SK-N-MC (cell line): ENCODE results near the gene NOC2L.
"Not testable (repeated sequence)": the region's sequence is repeated elsewhere in the genome, so short reads cannot be mapped to it uniquely, and the experiment has no call there.

Experiments
- DNase-seq: peaks from one replicate; pipeline ENCODE4 v3.0.0-alpha.2; 2011; ENCODE audit warnings: low read depth, low spot score
- H3K27ac ChIP-seq: fragments of 200-600 bp; sonication (generic); 2 replicates; pipeline ENCODE4 v1.5.1; 2016; ENCODE audit warnings: mixed run types
- H3K36me3 ChIP-seq: fragments of 200-600 bp; sonication (generic); 2 replicates; pipeline ENCODE4 v1.6.1; 2017; ENCODE audit warnings: antibody characterized with exemption, low read length, mixed read lengths; ENCODE audit not compliant: insufficient read depth
- H3K4me3 ChIP-seq: fragments of 200-600 bp; sonication (generic); 2 replicates; pipeline ENCODE4 v1.5.1; 2016
- H3K9ac ChIP-seq: fragments of 200-600 bp; sonication (generic); 2 replicates; pipeline ENCODE4 v1.8.0; 2017; ENCODE audit warnings: mixed run types, mixed read lengths; ENCODE audit not compliant: insufficient read length
- H3K9me3 ChIP-seq: fragments of 200-600 bp; sonication (generic); 2 replicates; pipeline ENCODE4 v1.6.1; 2017; ENCODE audit warnings: low read depth, mild to moderate bottlenecking, antibody characterized with exemption, low read length, moderate library complexity, mixed read lengths
- EZH2 ChIP-seq: fragments of 200-600 bp; sonication (generic); IDR thresholded peaks from one replicate; pipeline ENCODE4 v1.6.1; 2017; ENCODE audit warnings: antibody characterized with exemption
- FOXP2 ChIP-seq: optimal IDR thresholded peaks from 2 replicates; pipeline ENCODE3; 2011; ENCODE audit warnings: mild to moderate bottlenecking, moderate library complexity; ENCODE audit not compliant: insufficient read depth; ENCODE audit errors: extremely low read length, control extremely low read depth
- POLR2AphosphoS5 ChIP-seq: IDR thresholded peaks from 2 replicates; pipeline ENCODE4 v1.6.1; 2012; ENCODE audit warnings: mild to moderate bottlenecking, low read depth, low read length, borderline replicate concordance

Gene NOC2L

DNA sequence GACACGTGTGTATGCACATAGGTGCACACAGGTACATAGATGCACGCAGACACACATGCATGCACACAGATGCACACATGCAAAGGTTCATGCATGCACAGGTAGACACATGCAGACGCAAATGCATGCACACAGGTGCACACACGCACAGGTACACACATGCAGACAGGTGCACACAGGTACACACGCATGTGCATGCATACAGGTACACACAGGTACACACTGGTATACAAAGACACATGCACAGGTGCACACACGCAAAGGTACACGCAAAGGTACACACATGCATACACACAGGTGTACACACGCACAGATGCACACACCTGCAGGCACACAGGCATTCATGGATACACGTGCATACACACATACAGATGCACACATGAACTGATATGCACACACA is 8.8 kb downstream of the NOC2L start:
- peaks cover 86% of the 10 kb centered on the region for H3K36me3 ChIP-seq
- TF ChIP-seq FOXP2 (no peak), POLR2AphosphoS5 (no peak), EZH2 (no peak)
- H3K9me3 ChIP-seq, result no peaks in the 10 kb centered on the region
- no peak for DNase-seq
- H3K9ac ChIP-seq, result no peak overlapping the region
- no peak overlapping the region for H3K27ac ChIP-seq
- H3K4me3 ChIP-seq, result no peak overlapping the region

DNA sequence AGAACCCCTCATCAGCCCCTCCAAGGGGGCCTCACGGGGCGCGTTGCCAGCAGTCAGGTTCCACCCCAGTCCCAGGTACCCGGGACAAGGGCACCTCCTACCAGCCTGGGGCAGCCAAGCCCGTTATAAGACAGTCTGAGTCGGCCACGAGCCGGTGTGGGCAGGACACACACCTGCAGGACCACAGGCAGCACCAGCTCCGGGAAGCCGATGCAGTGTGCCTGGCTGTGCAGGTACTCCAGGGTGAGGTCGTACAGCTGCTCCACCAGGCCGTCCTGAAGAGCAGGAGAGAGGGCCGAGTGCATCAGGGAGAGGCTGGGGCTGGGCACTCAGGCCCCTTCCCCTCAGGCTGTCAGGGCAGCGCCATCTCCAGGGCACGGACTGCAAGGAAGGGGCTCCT is 11.1 kb downstream of the NOC2L start:
- Histone ChIP-seq H3K27ac (peak overlapping the region; percentile 22; the same call in 1 of the 2 replicates), H3K9ac (no peak overlapping the region), H3K9me3 (no peaks in the 10 kb centered on the region), H3K36me3 (peaks cover 78% of the 10 kb centered on the region), H3K4me3 (no peak overlapping the region)
- TF ChIP-seq FOXP2 (no peak), EZH2 (no peak), POLR2AphosphoS5 (no peak)
- no peak for DNase-seq

- not testable (repeated sequence) for H3K9me3 ChIP-seq, DNase-seq, H3K27ac ChIP-seq, H3K9ac ChIP-seq, H3K4me3 ChIP-seq
- H3K36me3 ChIP-seq, result peaks cover 67% of the 10 kb centered on the region
Measured at GRCh38 chr1:946811-947210, 12.2 kb downstream of the NOC2L start.

DNA sequence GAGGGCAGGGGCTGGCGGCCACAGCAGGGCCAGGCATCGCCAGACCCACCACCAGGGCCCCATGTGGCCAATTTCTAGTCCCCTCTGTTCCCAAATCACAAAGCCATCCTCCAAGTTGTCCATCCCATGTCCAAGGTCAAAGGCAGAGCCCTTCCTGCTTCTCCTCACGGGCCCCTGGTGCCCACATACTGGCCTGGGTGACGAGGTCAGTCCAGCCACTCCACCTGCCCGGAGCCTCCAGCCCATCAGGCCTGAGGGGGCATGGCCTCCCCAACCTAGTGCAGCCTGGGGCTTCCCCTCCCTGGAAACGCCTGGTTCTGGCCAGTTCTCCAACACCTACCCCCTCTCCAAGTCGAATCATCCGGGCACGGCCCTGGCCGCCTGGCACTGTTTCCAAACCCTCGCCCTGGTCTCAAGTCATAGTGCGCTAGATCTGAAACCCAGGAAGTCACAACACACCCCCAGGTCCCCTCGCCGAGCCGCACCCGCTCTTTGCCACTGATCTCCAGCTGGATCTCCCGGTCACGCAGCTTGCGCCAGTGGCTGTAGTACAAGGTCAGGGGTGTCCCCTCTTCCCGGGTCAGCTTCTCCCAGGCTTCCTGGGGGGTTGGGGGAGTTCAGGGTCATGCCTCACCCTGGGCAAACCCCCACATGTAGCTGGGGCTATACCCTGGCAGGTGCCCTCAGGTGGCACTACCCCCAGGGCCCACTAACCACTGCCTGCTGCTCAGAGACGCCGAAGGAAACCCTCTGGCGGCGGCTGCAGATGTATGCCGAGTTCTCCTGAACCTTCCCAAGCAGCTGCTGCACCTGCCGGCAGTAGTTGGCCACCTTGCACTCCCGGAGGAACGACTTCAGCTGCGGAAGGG is 13.1 kb downstream of the NOC2L start:
- no peaks in the 10 kb centered on the region for H3K9me3 ChIP-seq
- H3K36me3 ChIP-seq, result peaks cover 58% of the 10 kb centered on the region
- H3K27ac ChIP-seq, result peak overlapping the region; percentile 82; the same call in 1 of the 2 replicates
- H3K4me3 ChIP-seq, result no peak overlapping the region
- H3K9ac ChIP-seq, result no peak overlapping the region
- TF ChIP-seq POLR2AphosphoS5 (no peak), FOXP2 (no peak), EZH2 (no peak)
- no peak for DNase-seq

DNA sequence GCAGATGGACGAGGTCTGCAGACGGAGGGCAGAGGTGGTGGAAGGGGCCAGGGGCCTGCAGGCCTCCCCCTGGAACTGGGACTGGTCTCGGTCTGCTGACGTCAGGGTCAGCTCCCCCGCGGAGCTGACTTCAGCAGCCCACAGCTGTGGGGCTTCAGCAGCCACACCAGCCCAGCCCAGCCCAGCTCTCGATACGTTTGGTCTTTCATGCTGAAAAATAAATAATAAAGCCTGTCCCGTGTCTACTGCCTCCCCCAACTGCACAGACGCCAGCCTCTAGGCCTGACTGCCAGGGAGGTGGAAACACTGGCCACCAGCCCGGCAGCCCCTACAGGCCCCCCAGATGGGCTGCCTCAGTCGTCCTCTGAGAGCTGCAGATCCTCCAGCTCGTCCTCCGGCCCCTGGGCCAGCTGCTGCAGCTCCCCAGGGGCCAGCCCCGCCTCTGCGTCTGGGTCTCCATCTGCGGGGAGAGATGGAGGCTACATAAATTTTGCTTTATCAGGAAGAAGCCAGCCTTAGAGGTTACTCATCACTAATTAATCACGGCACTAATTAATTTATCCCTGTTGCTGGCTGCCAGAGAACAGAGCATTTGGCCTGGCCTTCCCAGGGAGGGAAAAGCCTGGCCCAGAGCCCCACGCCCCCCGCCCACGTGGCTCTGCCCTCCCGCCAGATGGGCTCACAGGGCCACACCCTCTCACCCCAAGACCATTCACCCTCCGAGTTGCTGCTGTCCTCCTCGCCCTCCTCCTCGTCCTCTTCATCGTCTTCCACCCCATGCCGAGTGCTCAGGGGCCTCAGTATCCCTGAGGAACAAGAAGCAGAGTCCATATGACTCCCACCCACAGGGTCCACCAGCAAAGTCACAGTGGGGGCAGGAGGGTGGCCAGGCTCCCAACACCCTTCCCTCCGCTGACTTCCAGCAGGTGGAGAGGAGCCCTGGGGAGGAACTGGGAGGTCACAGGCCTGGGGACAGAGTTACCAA is 14.4 kb downstream of the NOC2L start:
- H3K9me3 ChIP-seq, result no peaks in the 10 kb centered on the region
- TF ChIP-seq EZH2 (no peak), FOXP2 (no peak), POLR2AphosphoS5 (peak; percentile 51; the same call in 1 of the 2 replicates)
- DNase-seq, result no peak
- peaks cover 45% of the 10 kb centered on the region for H3K36me3 ChIP-seq
- peak overlapping the region; percentile 17; the same call in 1 of the 2 replicates for H3K4me3 ChIP-seq
- H3K27ac ChIP-seq, result peak overlapping the region; percentile 82
- H3K9ac ChIP-seq, result no peak overlapping the region

DNA sequence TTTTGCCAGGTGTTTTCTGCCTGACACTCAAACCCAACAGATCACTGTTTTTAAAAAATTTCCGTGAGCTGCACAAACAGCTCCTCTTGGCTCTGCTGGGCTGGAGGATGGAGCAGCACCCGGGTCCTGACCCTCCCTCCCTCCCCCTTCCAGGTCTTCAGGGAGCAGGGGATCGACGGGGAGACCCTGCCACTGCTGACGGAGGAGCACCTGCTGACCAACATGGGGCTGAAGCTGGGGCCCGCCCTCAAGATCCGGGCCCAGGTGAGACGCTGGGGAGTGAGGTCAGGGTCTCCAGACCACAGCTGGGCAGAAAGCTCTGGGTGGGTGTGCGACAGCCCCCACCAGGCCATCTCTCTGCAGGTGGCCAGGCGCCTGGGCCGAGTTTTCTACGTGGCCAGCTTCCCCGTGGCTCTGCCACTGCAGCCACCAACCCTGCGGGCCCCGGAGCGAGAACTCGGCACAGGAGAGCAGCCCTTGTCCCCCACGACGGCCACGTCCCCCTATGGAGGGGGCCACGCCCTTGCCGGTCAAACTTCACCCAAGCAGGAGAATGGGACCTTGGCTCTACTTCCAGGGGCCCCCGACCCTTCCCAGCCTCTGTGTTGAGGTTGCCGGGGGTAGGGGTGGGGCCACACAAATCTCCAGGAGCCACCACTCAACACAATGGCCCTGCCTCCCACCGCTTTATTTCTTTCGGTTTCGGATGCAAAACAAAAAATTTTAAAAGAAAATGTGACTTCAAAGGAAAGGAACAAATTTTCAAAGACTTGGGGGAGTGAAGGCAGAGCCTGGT is 15.3 kb downstream of the NOC2L start:
- Histone ChIP-seq H3K36me3 (peaks cover 38% of the 10 kb centered on the region), H3K4me3 (peak overlapping the region; percentile 77; the same call in 1 of the 2 replicates), H3K9me3 (no peaks in the 10 kb centered on the region), H3K27ac (peak overlapping the region; percentile 82), H3K9ac (no peak overlapping the region)
- no peak for DNase-seq
- TF ChIP-seq EZH2, result no peak
- TF ChIP-seq POLR2AphosphoS5, result peak; percentile 1; the same call in 1 of the 2 replicates
- no peak for TF ChIP-seq FOXP2

DNA sequence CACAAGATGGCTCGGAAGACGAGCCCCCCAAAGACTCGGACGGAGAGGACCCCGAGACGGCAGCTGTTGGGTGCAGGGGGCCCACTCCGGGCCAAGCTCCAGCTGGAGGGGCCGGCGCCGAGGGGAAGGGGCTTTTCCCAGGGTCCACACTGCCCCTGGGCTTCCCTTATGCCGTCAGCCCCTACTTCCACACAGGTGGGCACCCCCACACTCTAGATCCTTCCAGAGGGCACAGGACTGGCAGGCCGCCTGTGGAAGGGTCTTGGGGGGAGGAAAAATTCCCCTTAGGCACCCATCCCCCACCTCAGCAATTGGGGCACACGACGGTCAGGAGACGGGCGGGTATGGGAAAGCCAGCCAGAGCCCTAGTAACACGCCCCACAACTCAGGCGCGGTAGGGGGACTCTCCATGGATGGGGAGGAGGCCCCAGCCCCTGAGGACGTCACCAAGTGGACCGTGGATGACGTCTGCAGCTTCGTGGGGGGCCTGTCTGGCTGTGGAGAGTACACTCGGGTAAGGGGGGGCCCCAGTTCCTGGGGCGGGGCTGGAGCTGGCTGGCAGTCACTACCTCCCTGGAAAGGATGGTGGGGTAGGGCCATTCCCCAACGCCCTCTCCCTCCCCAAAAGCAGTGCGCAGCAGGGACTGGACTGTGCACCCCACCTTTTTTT is 16.1 kb downstream of the NOC2L start:
- peaks cover 37% of the 10 kb centered on the region for H3K36me3 ChIP-seq
- H3K27ac ChIP-seq, result peak overlapping the region; percentile 82
- H3K4me3 ChIP-seq, result peak overlapping the region; percentile 77
- H3K9ac ChIP-seq, result peak overlapping the region; percentile 35
- DNase-seq, result no peak
- H3K9me3 ChIP-seq, result no peaks in the 10 kb centered on the region
- TF ChIP-seq POLR2AphosphoS5 (peak; percentile 75; the same call in 1 of the 2 replicates), EZH2 (no peak), FOXP2 (no peak)
